ENCODE results near the gene GALR1. TPM values are rescaled to one million over a fixed set of nuclear protein-coding genes. Genes with fewer than 3 reads are reported as not detected.
"Not testable (repeated sequence)": the region's sequence is repeated elsewhere in the genome, so short reads cannot be mapped to it uniquely, and the experiment has no call there.

Gene GALR1
- total RNA-seq, 6 experiments from 2014 or later: not detected

DNA sequence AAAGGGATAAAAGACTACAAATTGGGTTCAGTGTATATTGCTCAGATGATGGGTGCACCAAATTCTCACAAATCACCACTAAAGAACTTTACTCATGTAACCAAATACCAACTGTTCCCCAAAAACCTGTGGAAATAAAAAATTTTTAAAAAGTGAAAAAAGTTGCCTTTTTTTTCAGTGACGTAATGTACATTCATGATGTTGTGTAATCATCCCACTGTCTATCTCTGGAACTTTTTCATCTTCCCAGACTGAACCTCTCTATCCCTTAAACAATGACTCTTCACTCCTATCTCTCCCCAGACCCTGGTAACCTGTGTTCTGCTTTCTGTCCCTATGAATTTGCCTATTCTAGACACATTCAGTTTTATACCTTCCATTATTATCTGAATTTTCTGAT, 19.0 kb upstream of the GALR1 start:
- no peak for DNase-seq
- no peaks in the 10 kb centered on the region for H3K4me1 Mint-ChIP-seq (ENCODE audit: low read depth)
- H3K36me3 Mint-ChIP-seq (ENCODE audit: low read depth): no peaks in the 10 kb centered on the region
- H3K9me3 Mint-ChIP-seq: no peaks in the 10 kb centered on the region
- no peak overlapping the region for H3K27ac Mint-ChIP-seq
- TF ChIP-seq, protein P1, sequence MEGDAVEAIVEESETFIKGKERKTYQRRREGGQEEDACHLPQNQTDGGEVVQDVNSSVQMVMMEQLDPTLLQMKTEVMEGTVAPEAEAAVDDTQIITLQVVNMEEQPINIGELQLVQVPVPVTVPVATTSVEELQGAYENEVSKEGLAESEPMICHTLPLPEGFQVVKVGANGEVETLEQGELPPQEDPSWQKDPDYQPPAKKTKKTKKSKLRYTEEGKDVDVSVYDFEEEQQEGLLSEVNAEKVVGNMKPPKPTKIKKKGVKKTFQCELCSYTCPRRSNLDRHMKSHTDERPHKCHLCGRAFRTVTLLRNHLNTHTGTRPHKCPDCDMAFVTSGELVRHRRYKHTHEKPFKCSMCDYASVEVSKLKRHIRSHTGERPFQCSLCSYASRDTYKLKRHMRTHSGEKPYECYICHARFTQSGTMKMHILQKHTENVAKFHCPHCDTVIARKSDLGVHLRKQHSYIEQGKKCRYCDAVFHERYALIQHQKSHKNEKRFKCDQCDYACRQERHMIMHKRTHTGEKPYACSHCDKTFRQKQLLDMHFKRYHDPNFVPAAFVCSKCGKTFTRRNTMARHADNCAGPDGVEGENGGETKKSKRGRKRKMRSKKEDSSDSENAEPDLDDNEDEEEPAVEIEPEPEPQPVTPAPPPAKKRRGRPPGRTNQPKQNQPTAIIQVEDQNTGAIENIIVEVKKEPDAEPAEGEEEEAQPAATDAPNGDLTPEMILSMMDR (IDR thresholded peaks at IDR 0.05): no peak
- H3K4me3 Mint-ChIP-seq: no peak overlapping the region
- peaks cover 3% of the 10 kb centered on the region; the same call in 1 of the 2 replicates for H3K27me3 Mint-ChIP-seq (ENCODE audit: insufficient read depth)

DNA sequence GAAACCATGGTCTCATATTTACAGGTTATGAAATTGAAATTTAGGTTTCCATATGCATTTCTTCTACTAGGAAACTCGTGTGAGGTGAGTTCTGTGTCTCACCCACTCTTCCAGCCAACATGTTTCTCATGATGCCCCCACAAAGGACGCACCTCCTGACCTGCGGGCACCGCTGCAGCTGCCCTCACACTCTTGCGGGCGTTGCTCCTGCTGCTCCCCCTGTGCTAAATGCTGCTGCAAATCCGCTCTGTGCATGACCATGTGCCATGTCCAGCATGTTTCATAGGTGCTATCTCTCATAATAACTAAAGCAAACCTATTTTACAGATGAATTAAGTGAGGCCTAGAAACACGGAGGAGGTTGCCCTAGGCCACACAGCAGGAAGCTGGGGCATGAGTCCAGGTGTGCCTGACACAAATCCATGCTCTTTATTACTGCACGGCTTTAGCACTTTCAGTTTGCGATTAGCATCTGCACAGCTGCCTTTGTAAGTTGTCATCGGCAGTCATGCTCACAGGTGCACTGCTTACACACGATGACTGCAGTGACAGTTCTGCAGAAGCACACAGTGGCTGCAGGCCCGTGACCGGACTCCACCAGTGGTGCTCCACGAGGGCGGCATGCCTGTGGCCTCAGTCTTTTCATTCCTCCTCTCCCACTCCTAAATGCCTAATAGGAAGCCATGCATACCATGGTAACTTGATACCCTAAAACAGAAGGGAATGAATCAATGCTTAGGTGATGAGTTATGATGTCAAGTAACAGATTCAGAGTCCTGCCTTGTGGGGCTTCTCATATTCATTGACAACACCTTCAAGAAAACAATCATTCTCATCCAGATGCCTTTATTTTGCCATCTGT, 14.9 kb upstream of the GALR1 start:
- DNase-seq: no peak
- TF ChIP-seq, protein P1 (IDR thresholded peaks at IDR 0.05): no peak
- Mint-ChIP-seq H3K4me1 (ENCODE audit: low read depth) (no peaks in the 10 kb centered on the region), H3K36me3 (ENCODE audit: low read depth) (peaks cover 16% of the 10 kb centered on the region), H3K27me3 (ENCODE audit: insufficient read depth) (peaks cover 5% of the 10 kb centered on the region; the same call in 1 of the 2 replicates), H3K27ac (no peak overlapping the region), H3K4me3 (no peak overlapping the region), H3K9me3 (peaks cover 23% of the 10 kb centered on the region)

DNA sequence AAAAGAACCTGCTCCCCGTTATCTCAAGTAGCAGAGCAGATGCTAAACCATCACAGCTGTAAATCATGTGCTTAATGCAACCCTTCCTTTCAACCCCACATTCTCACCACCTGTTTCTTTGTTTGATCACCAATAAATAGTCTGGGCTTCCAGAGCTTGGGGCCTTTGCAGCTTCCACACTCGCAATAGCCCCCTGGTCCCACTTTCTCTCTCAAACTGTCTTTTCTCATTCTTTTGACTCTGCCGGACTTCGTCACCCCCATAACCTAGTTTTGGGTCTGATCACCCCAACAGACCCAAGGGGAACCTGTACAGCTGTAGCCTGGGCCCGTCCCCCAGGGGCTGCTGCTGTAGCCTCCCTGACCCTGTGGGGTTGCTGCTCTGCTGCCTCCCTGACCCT, 10.4 kb upstream of the GALR1 start:
- H3K4me3 Mint-ChIP-seq; H3K27me3 Mint-ChIP-seq (ENCODE audit: insufficient read depth); H3K27ac Mint-ChIP-seq; DNase-seq; H3K4me1 Mint-ChIP-seq (ENCODE audit: low read depth): not testable (repeated sequence)
- Mint-ChIP-seq H3K9me3 (peaks cover 37% of the 10 kb centered on the region), H3K36me3 (ENCODE audit: low read depth) (peaks cover 20% of the 10 kb centered on the region)

DNA sequence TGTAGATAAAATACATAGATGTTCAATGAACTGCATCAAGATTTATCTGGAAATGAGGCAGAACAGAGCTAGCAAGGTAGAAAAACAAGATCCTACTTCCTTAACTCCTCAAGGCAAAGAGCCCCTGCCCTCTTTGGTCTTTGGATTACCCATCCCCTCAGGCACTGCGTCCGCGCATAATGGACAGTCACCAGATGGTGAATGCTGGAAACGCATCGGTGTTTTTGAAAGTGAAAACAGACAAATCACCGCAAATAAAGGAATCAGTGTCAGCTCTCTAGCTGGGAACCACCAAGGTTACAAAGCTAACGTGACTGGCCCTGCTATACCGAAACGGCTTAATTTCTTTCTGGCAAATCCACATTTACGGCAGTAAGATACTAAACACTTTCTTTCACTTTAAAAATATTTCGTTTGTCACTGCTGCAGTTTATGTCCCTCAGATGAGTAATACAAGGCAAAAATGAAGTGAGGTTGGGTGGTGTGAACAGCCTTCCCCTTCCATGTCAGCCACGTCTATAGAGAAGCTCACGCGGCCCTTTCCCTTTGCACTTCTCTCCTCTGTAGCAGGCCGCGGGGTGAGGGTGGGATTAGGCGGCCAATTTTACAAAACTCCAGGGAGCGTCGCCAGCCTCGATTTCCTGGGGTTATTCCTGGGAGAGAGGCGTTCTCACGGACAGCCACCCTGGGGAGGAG, 627 bp upstream of the GALR1 start:
- Mint-ChIP-seq H3K36me3 (ENCODE audit: low read depth) (no peaks in the 10 kb centered on the region), H3K4me3 (peak overlapping the region; percentile 56)

DNA sequence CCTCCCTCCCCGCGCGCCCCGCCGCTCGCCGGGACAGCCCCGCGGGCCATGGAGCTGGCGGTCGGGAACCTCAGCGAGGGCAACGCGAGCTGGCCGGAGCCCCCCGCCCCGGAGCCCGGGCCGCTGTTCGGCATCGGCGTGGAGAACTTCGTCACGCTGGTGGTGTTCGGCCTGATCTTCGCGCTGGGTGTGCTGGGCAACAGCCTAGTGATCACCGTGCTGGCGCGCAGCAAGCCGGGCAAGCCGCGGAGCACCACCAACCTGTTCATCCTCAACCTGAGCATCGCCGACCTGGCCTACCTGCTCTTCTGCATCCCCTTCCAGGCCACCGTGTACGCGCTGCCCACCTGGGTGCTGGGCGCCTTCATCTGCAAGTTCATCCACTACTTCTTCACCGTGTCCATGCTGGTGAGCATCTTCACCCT, 865 bp downstream of the GALR1 start:
- Mint-ChIP-seq H3K27ac (no peak overlapping the region), H3K9me3 (peaks cover 26% of the 10 kb centered on the region), H3K4me3 (no peak overlapping the region), H3K4me1 (ENCODE audit: low read depth) (peaks cover 5% of the 10 kb centered on the region; the same call in 1 of the 2 replicates), H3K27me3 (ENCODE audit: insufficient read depth) (peaks cover 9% of the 10 kb centered on the region; the same call in 1 of the 2 replicates), H3K36me3 (ENCODE audit: low read depth) (no peaks in the 10 kb centered on the region)
- TF ChIP-seq, protein P1 (IDR thresholded peaks at IDR 0.05): no peak
- no peak for DNase-seq

More for the DNA sequence above, 627 bp upstream of the GALR1 start:
- TF ChIP-seq, protein P1 (IDR thresholded peaks at IDR 0.05): no peak
- DNase-seq: no peak
- Mint-ChIP-seq H3K27ac (no peak overlapping the region), H3K27me3 (ENCODE audit: insufficient read depth) (peaks cover 11% of the 10 kb centered on the region; the same call in 1 of the 2 replicates), H3K9me3 (peaks cover 26% of the 10 kb centered on the region), H3K4me1 (ENCODE audit: low read depth) (peaks cover 5% of the 10 kb centered on the region; the same call in 1 of the 2 replicates)

All from HFFc6 (cell line).